Spleen (tissue), 11 donors: ENCODE data around the gene CDK3. TPM values are rescaled to one million over a fixed set of nuclear protein-coding genes. Genes with fewer than 3 reads are reported as not detected.

Experiments
- DNase-seq: peaks from one replicate; pipeline ENCODE4 v3.0.0-alpha.2; 2020
- H3K27ac ChIP-seq, 8 donors: fragments of 200-600 bp; sonication (generic) in 7 of 8; 1 replicate in 4 of 8; 2 replicates in 4 of 8; pipeline versions ENCODE4 v1.5.0 to v1.8.0; 2016 to 2021; ENCODE audit warnings: inconsistent platforms in 4 of 8, mild to moderate bottlenecking in 4 of 8, moderate library complexity in 1 of 8
- H3K27me3 ChIP-seq, 7 donors: fragments of 200-600 bp; sonication (generic) in 6 of 7; replicated peaks in 1 of 7; 1 replicate in 4 of 7; 2 replicates in 3 of 7; pipeline versions ENCODE4 v1.5.0 to v1.8.0; 2016 to 2021; ENCODE audit warnings: inconsistent platforms in 3 of 7, mild to moderate bottlenecking in 1 of 7
- H3K36me3 ChIP-seq, 6 donors: fragments of 200-600 bp; sonication (generic) in 5 of 6; 1 replicate in 4 of 6; 2 replicates in 2 of 6; pipeline versions ENCODE4 v1.5.0 to v1.8.0; 2016 to 2021; ENCODE audit warnings: inconsistent platforms in 2 of 6
- H3K4me1 ChIP-seq, 6 donors: fragments of 200-600 bp; sonication (generic) in 5 of 6; 1 replicate in 3 of 6; 2 replicates in 3 of 6; pipeline versions ENCODE4 v1.5.0 to v1.8.0; 2016 to 2021; ENCODE audit warnings: inconsistent platforms in 3 of 6
- H3K4me3 ChIP-seq, 8 donors: fragments of 200-600 bp; sonication (generic) in 7 of 8; 1 replicate in 4 of 8; 2 replicates in 4 of 8; pipeline versions ENCODE4 v1.5.0 to v1.8.0; 2016 to 2021; ENCODE audit warnings: inconsistent platforms in 4 of 8, mild to moderate bottlenecking in 4 of 8, moderate library complexity in 2 of 8
- H3K9me3 ChIP-seq, 8 donors: fragments of 200-600 bp; sonication (generic) in 7 of 8; 1 replicate in 4 of 8; 2 replicates in 4 of 8; pipeline versions ENCODE4 v1.5.0 to v1.8.0; 2016 to 2021; ENCODE audit warnings: inconsistent platforms in 4 of 8
- POLR2A ChIP-seq, 3 donors: fragments of 450-650 bp; IDR thresholded peaks; one replicate each; pipeline ENCODE4 v1.5.1; 2017; ENCODE audit warnings: antibody characterized with exemption in 3 of 3, mild to moderate bottlenecking in 1 of 3
- POLR2AphosphoS5 ChIP-seq, 3 donors: sonication (generic); formaldehyde crosslinking; IDR thresholded peaks; one replicate each; pipeline ENCODE4 v1.5.1; 2017; ENCODE audit warnings: antibody characterized with exemption in 3 of 3
- WGBS, 5 donors: extraction: QIAGEN DNeasy Blood & Tissue Kit in 3 of 5; methylation state at CpG; one replicate each; pipeline versions ENCODE4 v1.1.5 to v1.1.7; 2013 to 2018; 5-methylcytosine and 5-hydroxymethylcytosine counted together
- intact Hi-C: fragments of 100-400 bp; cut with DNase I; formaldehyde crosslinking; loops from one replicate; pipeline ENCODE4 v1.15.0; 2023; ENCODE audit warnings: low total_unique reads
- polyA plus RNA-seq, 3 donors: library from polyadenylated mRNA; stranded (reverse); fragments of 200-250 nt; gene quantifications; one replicate each; pipeline ENCODE4 v1.2.1, GENCODE V29; 2013
- total RNA-seq, 7 donors: library from RNA; depleted of rRNA in 3 of 7; stranded (reverse); fragments of >200 nt in 3 of 7; fragmentation: NEBNext Ultra II Directional in 4 of 7; extraction: Animal tissue kit (Norgen Biotek cat#: 25700) in 4 of 7; gene quantifications; one replicate each; pipeline versions ENCODE4 v1.1.0 to v1.2.1, GENCODE V29; 2016 to 2021
- TF ChIP-seq, protein P1 (sequence below), 11 experiments: fragments of 200-600 bp in 7 of 11; fragments of 450-650 bp in 4 of 11; sonication (generic) in 4 of 11; IDR thresholded peaks in 8 of 11; conservative IDR thresholded peaks in 3 of 11; 1 replicate in 7 of 11; 2 replicates in 4 of 11; pipeline versions ENCODE4 v1.4.0 to v1.8.0; 2016 to 2021; ENCODE audit warnings: antibody characterized with exemption in 11 of 11, inconsistent platforms in 4 of 11, mild to moderate bottlenecking in 1 of 11
- donor health status: healthy with polysubstance abuse.
- donor health status: DM: no; HTN: no; CAD: no; lungs with moderate emphysema.
- donor health status: DM: no; HTN: no; CAD: no.
- donor health status: Bipolar disorder and iron deficiency.
- donor health status: healthy.
- donor health status: DM: no; HTN: no; CAD: no.
- donor health status: DM: yes; HTN: yes; CAD: no.

CDK3 gene
- total and polyA plus RNA-seq, 10 donors = 6.7 to 39.8 (median 9.1) TPM

DNA sequence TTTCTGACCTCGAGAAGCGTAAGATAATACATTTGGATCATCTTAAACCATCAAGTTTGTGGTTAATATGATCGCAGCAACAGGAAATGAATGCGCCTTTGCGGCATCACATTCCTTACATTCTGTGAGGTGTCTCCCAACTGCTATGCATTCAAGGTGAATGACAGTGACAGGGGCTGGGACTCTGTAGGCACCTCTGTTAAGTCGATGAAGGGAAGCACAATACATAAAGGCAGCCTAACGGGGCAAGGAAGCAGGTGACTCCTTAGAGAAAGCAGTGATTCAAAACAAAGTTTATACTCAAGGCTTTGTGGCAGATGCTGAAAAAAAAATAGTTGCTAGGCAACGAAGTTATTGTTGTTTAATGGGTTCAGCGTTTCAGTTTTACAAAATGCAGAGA lies 48.1 kb downstream of the CDK3 start:
- WGBS, 5 donors = 81 to 86% (median 83%) methylated on average over 9 of the region's 9 CpGs
- no peak for DNase-seq
- Histone ChIP-seq H3K27ac (no peak overlapping the region), H3K4me1 (peaks cover 0 to 7% (median under 1%) of the 10 kb centered on the region in 6 donors), H3K4me3 (no peak overlapping the region), H3K27me3 (no peaks in the 10 kb centered on the region), H3K36me3 (peaks cover 12 to 100% (median 95%) of the 10 kb centered on the region in 6 donors), H3K9me3 (no peaks in the 10 kb centered on the region)
- no peak for TF ChIP-seq POLR2A (IDR thresholded peaks at IDR 0.05)
- TF ChIP-seq POLR2AphosphoS5 (IDR thresholded peaks at IDR 0.05) = no peak
- TF ChIP-seq, protein P1, sequence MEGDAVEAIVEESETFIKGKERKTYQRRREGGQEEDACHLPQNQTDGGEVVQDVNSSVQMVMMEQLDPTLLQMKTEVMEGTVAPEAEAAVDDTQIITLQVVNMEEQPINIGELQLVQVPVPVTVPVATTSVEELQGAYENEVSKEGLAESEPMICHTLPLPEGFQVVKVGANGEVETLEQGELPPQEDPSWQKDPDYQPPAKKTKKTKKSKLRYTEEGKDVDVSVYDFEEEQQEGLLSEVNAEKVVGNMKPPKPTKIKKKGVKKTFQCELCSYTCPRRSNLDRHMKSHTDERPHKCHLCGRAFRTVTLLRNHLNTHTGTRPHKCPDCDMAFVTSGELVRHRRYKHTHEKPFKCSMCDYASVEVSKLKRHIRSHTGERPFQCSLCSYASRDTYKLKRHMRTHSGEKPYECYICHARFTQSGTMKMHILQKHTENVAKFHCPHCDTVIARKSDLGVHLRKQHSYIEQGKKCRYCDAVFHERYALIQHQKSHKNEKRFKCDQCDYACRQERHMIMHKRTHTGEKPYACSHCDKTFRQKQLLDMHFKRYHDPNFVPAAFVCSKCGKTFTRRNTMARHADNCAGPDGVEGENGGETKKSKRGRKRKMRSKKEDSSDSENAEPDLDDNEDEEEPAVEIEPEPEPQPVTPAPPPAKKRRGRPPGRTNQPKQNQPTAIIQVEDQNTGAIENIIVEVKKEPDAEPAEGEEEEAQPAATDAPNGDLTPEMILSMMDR (IDR thresholded peaks at IDR 0.05 in 8 of 11, conservative IDR thresholded peaks at IDR 0.05 in 3 of 11) = no peak
- intact Hi-C loops = no loop called here

DNA sequence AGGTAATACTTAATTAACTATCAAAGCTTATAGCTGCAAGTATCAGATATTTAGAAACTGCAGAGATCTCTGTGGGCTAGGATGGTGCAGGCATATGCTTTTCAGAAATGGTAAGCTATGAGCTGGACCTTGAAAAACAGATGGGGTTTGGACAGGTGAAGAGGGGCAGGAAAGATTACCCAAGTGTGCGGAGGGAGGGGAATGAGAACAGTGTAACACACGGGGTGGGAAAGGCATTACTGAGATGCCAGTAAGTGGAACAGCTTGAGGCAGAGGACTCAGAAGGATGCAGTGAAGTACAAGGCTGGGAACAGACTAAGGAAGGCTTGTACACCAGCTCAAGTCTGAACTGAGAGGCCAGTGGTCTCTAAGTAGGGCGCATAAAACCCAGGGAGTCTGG lies 48.6 kb downstream of the CDK3 start:
- Histone ChIP-seq H3K9me3 (no peaks in the 10 kb centered on the region), H3K27ac (no peak overlapping the region), H3K4me3 (no peak overlapping the region), H3K27me3 (no peaks in the 10 kb centered on the region), H3K4me1 (peaks cover 0 to 7% (median 3%) of the 10 kb centered on the region in 6 donors), H3K36me3 (peaks cover 11 to 100% (median 95%) of the 10 kb centered on the region in 6 donors)
- intact Hi-C loops = no loop called here
- WGBS, 5 donors = 87 to 99% (median 91%) methylated on average over 3 of the region's 3 CpGs
- TF ChIP-seq POLR2AphosphoS5 (IDR thresholded peaks at IDR 0.05) (no peak), POLR2A (IDR thresholded peaks at IDR 0.05) (no peak)
- TF ChIP-seq, protein P1 (IDR thresholded peaks at IDR 0.05 in 8 of 11, conservative IDR thresholded peaks at IDR 0.05 in 3 of 11) = no peak
- DNase-seq = no peak

DNA sequence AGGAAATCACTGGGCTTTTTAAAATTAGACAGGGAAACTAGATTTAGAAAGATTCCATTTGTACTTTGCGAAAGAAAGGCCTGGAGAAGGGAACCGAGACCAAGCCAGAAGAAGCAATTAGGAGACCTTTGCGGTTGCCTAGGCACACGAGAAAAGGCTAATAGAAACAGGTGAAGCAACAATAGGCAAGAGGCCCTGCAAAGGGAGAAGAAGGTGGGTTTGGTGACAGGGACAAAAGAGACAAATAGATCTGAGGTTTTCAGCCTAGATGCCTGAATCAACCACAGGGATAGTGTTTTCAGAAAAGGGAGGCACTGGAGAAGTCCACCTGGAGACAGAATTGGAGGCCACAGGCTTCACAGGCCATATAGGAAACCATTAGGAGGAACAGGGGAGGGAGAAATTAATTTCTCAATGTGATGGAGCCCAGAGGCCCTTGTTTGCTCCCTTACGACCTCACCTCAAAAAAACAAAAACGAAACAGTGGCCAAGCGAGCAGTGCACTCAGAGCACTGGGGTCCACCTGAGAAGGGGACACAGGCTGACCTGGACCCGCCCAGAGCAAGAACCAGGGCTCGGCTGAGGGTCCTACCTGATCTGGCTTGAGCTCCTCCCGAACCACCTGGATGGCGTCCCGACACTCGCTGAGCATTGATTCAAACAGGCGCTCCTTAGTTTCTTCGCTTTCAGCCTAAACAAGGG lies 49.3 kb downstream of the CDK3 start:
- WGBS, 5 donors = 92 to 95% (median 95%) methylated on average over 15 of the region's 15 CpGs
- Histone ChIP-seq H3K4me1 (peaks cover 0 to 8% (median 3%) of the 10 kb centered on the region in 6 donors), H3K4me3 (no peak overlapping the region), H3K36me3 (peaks cover 8 to 100% (median 94%) of the 10 kb centered on the region in 6 donors), H3K27ac (no peak overlapping the region), H3K27me3 (no peaks in the 10 kb centered on the region), H3K9me3 (no peaks in the 10 kb centered on the region)
- TF ChIP-seq POLR2A (IDR thresholded peaks at IDR 0.05) (no peak), POLR2AphosphoS5 (IDR thresholded peaks at IDR 0.05) (no peak)
- TF ChIP-seq, protein P1 (IDR thresholded peaks at IDR 0.05 in 8 of 11, conservative IDR thresholded peaks at IDR 0.05 in 3 of 11) = no peak
- DNase-seq = no peak
- intact Hi-C loops = no loop called here

DNA sequence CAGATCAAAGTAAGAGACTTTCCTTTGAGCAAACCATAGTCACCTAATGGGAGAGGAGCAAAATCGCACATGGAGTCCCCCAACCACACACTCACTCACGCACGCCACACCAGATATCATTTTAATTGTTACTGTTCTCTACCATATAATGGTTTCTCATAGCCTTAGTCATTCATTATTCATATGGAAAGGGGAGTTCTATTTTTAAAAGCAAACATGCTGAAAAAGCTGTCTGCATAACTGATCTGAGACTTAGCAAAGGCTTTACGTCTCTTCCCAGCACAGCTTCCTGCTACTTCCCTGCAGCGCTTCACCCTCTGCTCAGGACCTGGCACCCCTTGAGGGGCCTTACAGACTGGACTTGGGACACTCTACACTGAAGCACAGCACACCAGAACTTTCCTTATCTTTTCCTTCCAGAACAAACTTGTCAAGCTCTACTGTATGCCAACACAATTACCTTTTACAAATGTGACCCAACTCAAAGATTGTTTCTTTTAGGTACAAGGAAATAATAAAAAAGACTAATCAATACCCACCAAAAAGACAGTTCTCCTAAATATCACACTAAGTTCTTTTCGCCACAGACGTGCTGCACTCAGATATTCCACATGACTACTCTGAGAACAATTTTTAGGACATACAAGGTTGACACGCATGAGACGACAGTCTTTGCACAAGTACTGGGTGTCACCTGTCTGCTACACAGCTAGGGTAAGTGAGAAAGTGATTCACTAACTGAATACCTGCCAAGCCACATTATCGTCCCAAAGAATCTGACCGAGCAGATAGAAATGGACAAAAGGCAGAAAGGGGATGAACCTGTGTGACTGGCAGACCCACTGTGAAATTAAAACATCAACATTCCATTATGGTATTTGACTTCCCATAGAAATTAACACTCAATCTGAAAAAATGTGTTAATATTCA lies 50.1 kb downstream of the CDK3 start:
- TF ChIP-seq POLR2AphosphoS5 (IDR thresholded peaks at IDR 0.05) (no peak), POLR2A (IDR thresholded peaks at IDR 0.05) (no peak)
- TF ChIP-seq, protein P1 (IDR thresholded peaks at IDR 0.05 in 8 of 11, conservative IDR thresholded peaks at IDR 0.05 in 3 of 11) = no peak
- DNase-seq = no peak
- H3K4me1 ChIP-seq = peaks cover 0 to 8% (median 3%) of the 10 kb centered on the region in 6 donors
- peaks cover 6 to 100% (median 94%) of the 10 kb centered on the region in 6 donors for H3K36me3 ChIP-seq
- intact Hi-C loops = no loop called here
- 95 to 99% (median 96%) methylated on average over 11 of the region's 11 CpGs for WGBS, 5 donors
- no peak overlapping the region for H3K27ac ChIP-seq
- no peaks in the 10 kb centered on the region for H3K9me3 ChIP-seq
- no peaks in the 10 kb centered on the region for H3K27me3 ChIP-seq
- H3K4me3 ChIP-seq = no peak overlapping the region
